Subcutaneous abdominal adipose tissue (tissue), 5 donors: ENCODE data around the gene ZNF385C.

Source experiments
- H3K27ac ChIP-seq: one replicate; pipeline ENCODE4 v1.7.0; 2013; ENCODE audit warnings: low read depth, mild to moderate bottlenecking, inconsistent platforms, low read length, moderate library complexity
- H3K27me3 ChIP-seq, 5 donors: one replicate each; pipeline ENCODE4 v1.7.0; 2013; ENCODE audit warnings: low read length in 5 of 5, inconsistent platforms in 1 of 5; ENCODE audit not compliant: control insufficient read depth in 5 of 5, insufficient read depth in 4 of 5
- H3K36me3 ChIP-seq, 5 donors: one replicate each; pipeline ENCODE4 v1.7.0; 2013; ENCODE audit warnings: low read length in 5 of 5; ENCODE audit not compliant: control insufficient read depth in 5 of 5, insufficient read depth in 5 of 5
- H3K4me1 ChIP-seq, 5 donors: one replicate each; pipeline ENCODE4 v1.7.0; 2013; ENCODE audit warnings: low read length in 5 of 5, mild to moderate bottlenecking in 3 of 5, moderate library complexity in 1 of 5; ENCODE audit not compliant: control insufficient read depth in 5 of 5, insufficient read depth in 5 of 5
- H3K4me3 ChIP-seq, 5 donors: one replicate each; pipeline ENCODE4 v1.7.0; 2013; ENCODE audit warnings: low read length in 5 of 5, low read depth in 1 of 5
- H3K9ac ChIP-seq, 5 donors: one replicate each; pipeline ENCODE4 v1.7.0; 2013; ENCODE audit warnings: low read length in 5 of 5, mild to moderate bottlenecking in 4 of 5, moderate library complexity in 3 of 5
- H3K9me3 ChIP-seq, 5 donors: one replicate each; pipeline ENCODE4 v1.7.0; 2013; ENCODE audit warnings: low read length in 5 of 5; ENCODE audit not compliant: control insufficient read depth in 5 of 5
- donor health status: healthy.
- donor health status: healthy.
- donor health status: healthy.
- donor health status: healthy.
- donor health status: healthy.

Gene ZNF385C

GRCh38 chr17:42052346-42052877 is 45.9 kb downstream of the ZNF385C start:
- peaks cover 18 to 32% (median 19%) of the 10 kb centered on the region in 5 donors for H3K27me3 ChIP-seq

GRCh38 chr17:42051645-42052044 is 46.6 kb downstream of the ZNF385C start:
- Histone ChIP-seq H3K9me3 (no peaks in the 10 kb centered on the region), H3K27me3 (peaks cover 14 to 32% (median 19%) of the 10 kb centered on the region in 5 donors), H3K4me3 (peak overlapping the region in 1 of 5 donors; percentile 68), H3K27ac (no peak overlapping the region), H3K9ac (no peak overlapping the region), H3K36me3 (no peaks in the 10 kb centered on the region), H3K4me1 (peaks cover 0 to 13% (median 11%) of the 10 kb centered on the region in 5 donors)

More at GRCh38 chr17:42052346-42052877, 45.9 kb downstream of the ZNF385C start:
- Histone ChIP-seq H3K9me3 (no peaks in the 10 kb centered on the region), H3K4me1 (peaks cover 0 to 13% (median 11%) of the 10 kb centered on the region in 5 donors), H3K4me3 (no peak overlapping the region), H3K36me3 (no peaks in the 10 kb centered on the region), H3K9ac (no peak overlapping the region), H3K27ac (no peak overlapping the region)

GRCh38 chr17:42051013-42051400 is 47.3 kb downstream of the ZNF385C start:
- H3K9me3 ChIP-seq = no peaks in the 10 kb centered on the region
- peak overlapping the region; percentile 62 to 76 (median 68) for H3K4me3 ChIP-seq
- peak overlapping the region in 3 of 5 donors; percentile 42 to 51 (median 47) for H3K9ac ChIP-seq
- H3K36me3 ChIP-seq = no peaks in the 10 kb centered on the region
- H3K4me1 ChIP-seq = peaks cover 0 to 13% (median 11%) of the 10 kb centered on the region in 5 donors
- H3K27me3 ChIP-seq = peaks cover 14 to 30% (median 19%) of the 10 kb centered on the region in 5 donors
- H3K27ac ChIP-seq = no peak overlapping the region

- Histone ChIP-seq H3K27ac (no peak within 1 kb of the TSS), H3K27me3 (peaks cover 10 to 30% (median 19%) of the 10 kb centered on the region in 5 donors), H3K36me3 (no peaks in the 10 kb centered on the region), H3K4me3 (peak within 1 kb of the TSS; percentile 65 to 76 (median 68)), H3K9me3 (no peaks in the 10 kb centered on the region), H3K9ac (peak within 1 kb of the TSS in 4 of 5 donors; percentile 41 to 71 (median 60)), H3K4me1 (peaks cover 0 to 13% (median 11%) of the 10 kb centered on the region in 5 donors)
Observed at GRCh38 chr17:42050393-42051012, 47.8 kb downstream of the ZNF385C start, which contains the start of gene C17orf113. TSS of gene C17orf113 (minus strand) at chr17:42050601. CDS start at chr17:42043376, 7,225 bp downstream.

GRCh38 chr17:42049834-42050392 is 48.4 kb downstream of the ZNF385C start:
- peaks cover 9 to 26% (median 19%) of the 10 kb centered on the region in 5 donors for H3K27me3 ChIP-seq
- no peaks in the 10 kb centered on the region for H3K36me3 ChIP-seq
- no peak overlapping the region for H3K27ac ChIP-seq
- no peaks in the 10 kb centered on the region for H3K9me3 ChIP-seq
- peak overlapping the region in 4 of 5 donors; percentile 41 to 71 (median 60) for H3K9ac ChIP-seq
- H3K4me1 ChIP-seq = peaks cover 0 to 13% (median 11%) of the 10 kb centered on the region in 5 donors
- H3K4me3 ChIP-seq = peak overlapping the region; percentile 62 to 70 (median 65)

GRCh38 chr17:42047343-42047742 is 50.9 kb downstream of the ZNF385C start:
- H3K4me3 ChIP-seq = no peak overlapping the region
- no peaks in the 10 kb centered on the region for H3K9me3 ChIP-seq
- H3K36me3 ChIP-seq = peaks cover 0 to 5% (median 3%) of the 10 kb centered on the region in 5 donors
- no peak overlapping the region for H3K27ac ChIP-seq
- peaks cover 0 to 13% (median 11%) of the 10 kb centered on the region in 5 donors for H3K4me1 ChIP-seq
- H3K27me3 ChIP-seq = peaks cover 0 to 6% (median under 1%) of the 10 kb centered on the region in 5 donors
- no peak overlapping the region for H3K9ac ChIP-seq

- Histone ChIP-seq H3K4me3 (no peak overlapping the region), H3K27ac (no peak overlapping the region), H3K9me3 (no peaks in the 10 kb centered on the region), H3K27me3 (no peaks in the 10 kb centered on the region), H3K36me3 (peaks cover 0 to 5% (median 3%) of the 10 kb centered on the region in 5 donors), H3K4me1 (peaks cover 0 to 9% (median 8%) of the 10 kb centered on the region in 5 donors), H3K9ac (no peak overlapping the region)
Observed at GRCh38 chr17:42045719-42046118, 52.6 kb downstream of the ZNF385C start.

GRCh38 chr17:42042598-42043319 is 55.5 kb downstream of the ZNF385C start:
- no peak overlapping the region for H3K4me3 ChIP-seq
- no peaks in the 10 kb centered on the region for H3K9me3 ChIP-seq
- H3K36me3 ChIP-seq = peaks cover 0 to 5% (median 3%) of the 10 kb centered on the region in 5 donors
- H3K27me3 ChIP-seq = peaks cover 0 to 5% (median 0%) of the 10 kb centered on the region in 5 donors
- H3K4me1 ChIP-seq = peaks cover 0 to 10% (median 7%) of the 10 kb centered on the region in 5 donors
- H3K27ac ChIP-seq = no peak overlapping the region
- no peak overlapping the region for H3K9ac ChIP-seq

GRCh38 chr17:42041619-42042018 is 56.7 kb downstream of the ZNF385C start:
- Histone ChIP-seq H3K9me3 (no peaks in the 10 kb centered on the region), H3K27me3 (peaks cover 0 to 6% (median 3%) of the 10 kb centered on the region in 5 donors)

More at GRCh38 chr17:42041619-42042018, 56.7 kb downstream of the ZNF385C start:
- Histone ChIP-seq H3K36me3 (peaks cover 0 to 5% (median 3%) of the 10 kb centered on the region in 5 donors), H3K27ac (no peak overlapping the region), H3K4me1 (peaks cover 0 to 10% (median 7%) of the 10 kb centered on the region in 5 donors), H3K9ac (no peak overlapping the region), H3K4me3 (no peak overlapping the region)
